ENCODE measurements around the gene ZNF597.

Gene ZNF597

GRCh38 chr16:3465911-3466584 lies 22.7 kb upstream of the ZNF597 start:
- TF ChIP-seq ZFX (IDR thresholded peaks at IDR 0.05; ENCODE audit: borderline replicate concordance) (no peak), CTCF (IDR thresholded peaks at IDR 0.05) (no peak)
- H3K27ac ChIP-seq = no peak overlapping the region

DNA sequence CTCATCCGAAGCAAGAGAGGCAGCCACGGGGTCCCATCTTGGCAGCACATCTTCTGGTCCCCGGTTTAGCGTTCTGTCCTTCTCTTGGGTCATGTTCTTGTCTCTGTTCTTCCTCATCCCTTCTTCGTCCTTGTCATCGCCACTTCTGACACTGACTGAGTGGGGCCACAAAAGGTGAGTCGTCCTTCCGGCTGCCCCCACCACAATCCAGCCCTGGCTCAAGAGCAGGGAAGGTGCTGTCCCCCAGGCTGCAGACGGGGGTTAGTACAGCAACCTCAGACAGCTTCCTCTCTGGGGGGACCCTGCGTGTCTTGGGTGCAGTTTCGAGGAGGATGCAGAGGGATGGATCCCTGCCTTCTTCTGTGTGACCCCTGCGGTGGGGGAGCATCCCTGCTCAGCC lies 22.0 kb upstream of the ZNF597 start:
- no peak for TF ChIP-seq CTCF (IDR thresholded peaks at IDR 0.05)
- no peak for TF ChIP-seq ZFX (IDR thresholded peaks at IDR 0.05; ENCODE audit: borderline replicate concordance)
- H3K27ac ChIP-seq = no peak overlapping the region

DNA sequence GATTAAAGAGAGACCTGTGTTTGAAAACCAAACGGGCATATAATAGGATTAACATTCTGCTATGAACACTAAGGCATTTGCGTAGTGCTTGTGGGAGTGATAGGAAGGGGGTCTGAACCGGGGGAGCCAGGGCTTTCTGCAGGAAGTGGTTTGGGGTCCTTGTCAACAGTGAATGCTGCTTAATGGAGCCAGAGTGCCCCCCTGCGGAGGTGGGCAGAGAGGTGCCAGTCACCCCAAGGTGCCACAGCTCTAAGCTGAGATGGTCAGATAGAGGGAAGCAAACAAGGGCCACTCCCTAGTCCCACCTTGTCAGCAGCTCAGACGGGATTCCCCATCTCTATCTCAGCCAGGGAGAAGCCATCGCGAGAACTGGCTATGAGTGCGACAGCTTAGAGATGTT lies 17.8 kb upstream of the ZNF597 start:
- no peak for TF ChIP-seq CTCF (IDR thresholded peaks at IDR 0.05)
- no peak for TF ChIP-seq ZFX (IDR thresholded peaks at IDR 0.05; ENCODE audit: borderline replicate concordance)
- H3K27ac ChIP-seq = 0 out of 2 replicates have a peak overlapping the region, but pooled peaks have one; percentile 98

- TF ChIP-seq CTCF (IDR thresholded peaks at IDR 0.05) (no peak), ZFX (IDR thresholded peaks at IDR 0.05; ENCODE audit: borderline replicate concordance) (no peak)
- peak overlapping the region; percentile 98 for H3K27ac ChIP-seq
These were observed 17.3 kb upstream of the ZNF597 start for GRCh38 chr16:3460585-3460984.

GRCh38 chr16:3460121-3460520 lies 16.8 kb upstream of the ZNF597 start:
- peak overlapping the region; percentile 98 for H3K27ac ChIP-seq
- TF ChIP-seq CTCF (IDR thresholded peaks at IDR 0.05) (no peak), ZFX (IDR thresholded peaks at IDR 0.05; ENCODE audit: borderline replicate concordance) (no peak)

- H3K27ac ChIP-seq = peak overlapping the region; percentile 98
- TF ChIP-seq CTCF (IDR thresholded peaks at IDR 0.05) = no peak
- no peak for TF ChIP-seq ZFX (IDR thresholded peaks at IDR 0.05; ENCODE audit: borderline replicate concordance)
These were observed 16.2 kb upstream of the ZNF597 start for GRCh38 chr16:3459401-3460090.

DNA sequence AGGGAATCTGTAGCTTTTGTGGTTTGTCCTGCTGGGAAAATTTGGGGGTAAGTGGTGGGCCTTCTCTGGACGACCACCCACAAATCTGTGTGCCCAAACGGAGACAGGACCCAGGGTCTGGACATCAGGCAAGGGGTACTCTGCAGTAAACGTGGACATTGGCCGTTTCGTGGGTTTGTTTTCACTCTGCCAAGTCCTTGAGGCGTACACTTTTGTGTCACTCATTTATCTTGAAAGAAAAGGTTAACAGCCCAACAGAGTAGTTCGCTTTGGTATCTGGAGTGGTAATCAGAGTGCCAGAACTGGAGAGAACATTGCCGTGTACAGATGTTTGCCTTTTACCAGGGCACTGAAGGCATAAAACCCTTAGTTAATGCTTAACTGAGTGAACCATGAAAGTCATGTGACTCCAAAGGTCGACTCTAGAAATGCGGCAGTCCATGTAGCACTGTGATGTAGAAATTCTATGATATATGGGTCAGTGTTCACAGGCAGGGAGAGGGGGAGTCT lies 15.6 kb upstream of the ZNF597 start:
- no peak for TF ChIP-seq CTCF (IDR thresholded peaks at IDR 0.05)
- TF ChIP-seq ZFX (IDR thresholded peaks at IDR 0.05; ENCODE audit: borderline replicate concordance) = no peak
- peak overlapping the region; percentile 98 for H3K27ac ChIP-seq

All from 22Rv1 (cell line).